Vagina (tissue), 2 donors: ENCODE data around the gene NSMCE3.

Experiments
- POLR2A ChIP-seq, 2 donors: fragments of 450-650 bp; IDR thresholded peaks; one replicate each; pipeline ENCODE4 v1.6.1; 2017; ENCODE audit warnings: antibody characterized with exemption in 2 of 2, mild to moderate bottlenecking in 2 of 2, moderate library complexity in 2 of 2
- POLR2AphosphoS5 ChIP-seq, 2 donors: sonication (generic); formaldehyde crosslinking; IDR thresholded peaks; one replicate each; pipeline ENCODE4 v1.9.0; 2017; ENCODE audit warnings: antibody characterized with exemption in 2 of 2, mild to moderate bottlenecking in 2 of 2, low read depth in 1 of 2; ENCODE audit not compliant: insufficient read depth in 1 of 2
- TF ChIP-seq, protein P1 (sequence below), 3 experiments: fragments of 450-650 bp in 2 of 3; fragments of 200-600 bp in 1 of 3; sonication (generic) in 1 of 3; IDR thresholded peaks; one replicate each; pipeline ENCODE4 v1.5.1; 2017 to 2019; ENCODE audit warnings: antibody characterized with exemption in 3 of 3, mild to moderate bottlenecking in 2 of 3, moderate library complexity in 2 of 3

DNA sequence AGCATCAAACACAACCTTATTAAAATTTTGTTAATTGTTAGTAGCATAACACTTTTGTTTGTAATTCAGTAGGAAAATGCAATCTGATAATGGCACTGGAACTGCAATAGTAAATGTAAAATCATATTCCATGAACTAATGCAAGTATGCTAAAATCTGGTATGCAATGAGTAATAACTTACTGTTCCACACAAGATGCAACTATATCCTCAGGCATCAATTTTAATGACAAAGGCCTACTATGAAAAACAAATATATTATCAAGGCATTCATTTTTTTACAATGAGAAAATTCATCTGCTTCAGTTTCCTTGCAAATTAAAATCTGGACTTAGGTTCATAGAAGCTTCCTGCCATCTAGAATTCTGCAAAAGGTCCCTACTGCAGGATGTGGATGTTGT, 1.4 kb upstream of the NSMCE3 start:
- no peak for TF ChIP-seq POLR2A (IDR thresholded peaks at IDR 0.05)
- no peak for TF ChIP-seq POLR2AphosphoS5 (IDR thresholded peaks at IDR 0.05; ENCODE audit: insufficient read depth in 1 of 2, low read depth in 1 of 2)
- TF ChIP-seq, protein P1, sequence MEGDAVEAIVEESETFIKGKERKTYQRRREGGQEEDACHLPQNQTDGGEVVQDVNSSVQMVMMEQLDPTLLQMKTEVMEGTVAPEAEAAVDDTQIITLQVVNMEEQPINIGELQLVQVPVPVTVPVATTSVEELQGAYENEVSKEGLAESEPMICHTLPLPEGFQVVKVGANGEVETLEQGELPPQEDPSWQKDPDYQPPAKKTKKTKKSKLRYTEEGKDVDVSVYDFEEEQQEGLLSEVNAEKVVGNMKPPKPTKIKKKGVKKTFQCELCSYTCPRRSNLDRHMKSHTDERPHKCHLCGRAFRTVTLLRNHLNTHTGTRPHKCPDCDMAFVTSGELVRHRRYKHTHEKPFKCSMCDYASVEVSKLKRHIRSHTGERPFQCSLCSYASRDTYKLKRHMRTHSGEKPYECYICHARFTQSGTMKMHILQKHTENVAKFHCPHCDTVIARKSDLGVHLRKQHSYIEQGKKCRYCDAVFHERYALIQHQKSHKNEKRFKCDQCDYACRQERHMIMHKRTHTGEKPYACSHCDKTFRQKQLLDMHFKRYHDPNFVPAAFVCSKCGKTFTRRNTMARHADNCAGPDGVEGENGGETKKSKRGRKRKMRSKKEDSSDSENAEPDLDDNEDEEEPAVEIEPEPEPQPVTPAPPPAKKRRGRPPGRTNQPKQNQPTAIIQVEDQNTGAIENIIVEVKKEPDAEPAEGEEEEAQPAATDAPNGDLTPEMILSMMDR (IDR thresholded peaks at IDR 0.05): no peak
